Choroid plexus epithelial cell (primary cell): Measurements from ENCODE around the gene FHOD3.

Source experiments
- DNase-seq: peaks from one replicate; pipeline ENCODE4 v3.0.0-alpha.2; 2010; ENCODE audit warnings: low read depth
- H3K4me3 ChIP-seq: 2 replicates; pipeline ENCODE4 v1.5.1; 2011; ENCODE audit warnings: low read depth, mild to moderate bottlenecking, control low read depth, low read length, moderate library complexity
- TF ChIP-seq, protein P1 (sequence below): conservative IDR thresholded peaks from 2 replicates; pipeline ENCODE4 v1.5.1; 2011; ENCODE audit warnings: low read depth, mild to moderate bottlenecking, control low read depth, inconsistent platforms, low read length, moderate library complexity

The FHOD3 gene

DNA sequence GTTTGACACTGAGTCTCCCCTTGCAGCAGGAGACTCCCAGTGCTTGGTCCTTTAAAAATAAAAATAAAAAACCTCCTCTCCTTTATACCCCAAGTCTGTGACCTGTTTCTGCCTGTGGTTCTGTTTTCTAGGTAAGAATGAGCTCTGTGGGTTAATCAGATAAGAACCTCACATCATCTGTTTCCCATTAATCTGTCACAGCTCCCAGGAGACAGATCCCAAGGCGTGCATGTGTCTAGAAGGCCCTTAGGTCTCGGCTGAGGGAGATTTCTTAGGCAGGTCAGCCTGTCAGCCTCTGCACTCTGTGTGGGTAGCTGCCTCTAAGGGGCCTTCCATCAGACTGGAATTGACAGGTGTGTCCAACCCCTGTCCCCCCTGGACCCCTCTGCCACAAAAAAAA, 80.7 kb downstream of the FHOD3 start:
- no peak for DNase-seq
- no peak overlapping the region for H3K4me3 ChIP-seq
- TF ChIP-seq, protein P1, sequence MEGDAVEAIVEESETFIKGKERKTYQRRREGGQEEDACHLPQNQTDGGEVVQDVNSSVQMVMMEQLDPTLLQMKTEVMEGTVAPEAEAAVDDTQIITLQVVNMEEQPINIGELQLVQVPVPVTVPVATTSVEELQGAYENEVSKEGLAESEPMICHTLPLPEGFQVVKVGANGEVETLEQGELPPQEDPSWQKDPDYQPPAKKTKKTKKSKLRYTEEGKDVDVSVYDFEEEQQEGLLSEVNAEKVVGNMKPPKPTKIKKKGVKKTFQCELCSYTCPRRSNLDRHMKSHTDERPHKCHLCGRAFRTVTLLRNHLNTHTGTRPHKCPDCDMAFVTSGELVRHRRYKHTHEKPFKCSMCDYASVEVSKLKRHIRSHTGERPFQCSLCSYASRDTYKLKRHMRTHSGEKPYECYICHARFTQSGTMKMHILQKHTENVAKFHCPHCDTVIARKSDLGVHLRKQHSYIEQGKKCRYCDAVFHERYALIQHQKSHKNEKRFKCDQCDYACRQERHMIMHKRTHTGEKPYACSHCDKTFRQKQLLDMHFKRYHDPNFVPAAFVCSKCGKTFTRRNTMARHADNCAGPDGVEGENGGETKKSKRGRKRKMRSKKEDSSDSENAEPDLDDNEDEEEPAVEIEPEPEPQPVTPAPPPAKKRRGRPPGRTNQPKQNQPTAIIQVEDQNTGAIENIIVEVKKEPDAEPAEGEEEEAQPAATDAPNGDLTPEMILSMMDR: no peak

DNA sequence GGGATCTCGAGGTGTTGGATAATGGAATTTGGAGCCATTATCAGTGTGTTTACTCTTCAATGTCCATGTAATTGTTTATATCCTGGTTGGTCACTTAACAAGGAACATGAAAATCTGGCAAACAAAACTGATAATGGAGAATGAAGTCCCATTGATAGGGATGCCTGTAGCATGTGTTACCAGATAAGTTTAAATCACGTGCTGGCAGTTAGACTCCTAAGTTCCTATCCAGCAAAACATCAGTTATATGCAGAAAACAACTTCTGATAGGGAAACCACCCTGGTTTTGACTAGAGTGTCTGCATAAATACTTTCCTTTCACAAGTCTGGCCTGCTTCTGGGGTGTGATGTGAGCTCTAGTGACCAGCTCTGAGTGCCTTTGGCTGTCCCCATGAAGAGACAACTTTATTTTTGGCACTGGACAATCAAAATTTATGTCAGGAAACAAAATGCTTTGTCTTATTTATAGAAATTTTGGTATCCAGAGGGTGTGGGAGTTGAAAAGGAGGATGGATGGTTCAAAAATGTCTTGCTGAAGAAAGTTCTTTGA, 82.0 kb downstream of the FHOD3 start:
- no peak for DNase-seq
- TF ChIP-seq, protein P1: no peak
- no peak overlapping the region for H3K4me3 ChIP-seq

DNA sequence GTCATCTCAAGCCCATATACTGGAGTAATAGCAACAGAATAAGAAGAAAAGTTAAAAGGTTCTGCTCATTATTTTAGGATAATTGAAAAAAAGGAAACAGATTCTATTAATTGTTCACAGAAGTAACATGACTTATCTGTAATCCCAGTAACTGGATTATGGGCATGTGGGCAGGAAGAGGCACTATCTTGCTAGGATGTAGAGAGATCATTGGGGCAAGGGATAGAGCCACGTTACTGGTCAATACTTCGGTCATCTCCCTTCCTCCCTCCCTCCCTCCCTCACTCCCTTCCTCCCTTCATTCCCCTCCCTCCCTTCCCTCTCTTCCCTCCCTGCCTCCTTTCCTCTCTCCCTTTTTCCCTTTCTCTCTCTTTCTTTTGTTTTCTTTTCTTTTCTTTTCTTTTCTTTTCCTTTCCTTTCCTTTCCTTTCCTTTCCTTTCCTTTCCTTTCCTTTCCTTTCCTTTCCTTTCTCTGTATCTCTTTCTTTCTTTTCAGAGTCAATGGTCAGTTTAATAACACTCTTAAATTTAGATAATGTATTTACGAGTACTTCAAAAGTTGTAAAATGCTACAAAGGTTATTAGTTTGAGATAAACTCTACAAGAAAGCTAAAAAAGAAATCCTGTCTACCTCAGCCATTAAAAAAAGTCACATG, 82.8 kb downstream of the FHOD3 start:
- H3K4me3 ChIP-seq: no peak overlapping the region
- DNase-seq: no peak
- TF ChIP-seq, protein P1: no peak

DNA sequence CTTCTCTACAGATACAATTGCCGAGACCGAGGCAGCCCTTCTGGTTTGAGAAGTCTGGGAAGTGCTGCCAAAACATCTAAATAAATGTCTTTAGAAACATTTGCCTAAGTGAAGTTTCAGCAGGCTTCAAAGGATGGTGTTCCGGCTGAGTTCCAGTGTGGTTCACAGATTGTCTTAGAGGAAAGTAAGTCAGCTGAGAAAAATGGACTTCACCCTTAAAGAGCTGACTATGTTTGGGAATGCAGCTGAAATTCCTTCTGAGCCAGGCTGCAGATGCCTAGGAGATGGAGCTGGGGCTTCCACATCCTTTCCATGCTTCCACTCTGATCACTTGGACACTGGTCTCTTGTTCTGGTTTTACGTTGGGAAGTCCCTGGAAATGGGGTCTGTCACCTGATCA, 83.6 kb downstream of the FHOD3 start:
- TF ChIP-seq, protein P1: no peak
- no peak overlapping the region for H3K4me3 ChIP-seq
- no peak for DNase-seq

DNA sequence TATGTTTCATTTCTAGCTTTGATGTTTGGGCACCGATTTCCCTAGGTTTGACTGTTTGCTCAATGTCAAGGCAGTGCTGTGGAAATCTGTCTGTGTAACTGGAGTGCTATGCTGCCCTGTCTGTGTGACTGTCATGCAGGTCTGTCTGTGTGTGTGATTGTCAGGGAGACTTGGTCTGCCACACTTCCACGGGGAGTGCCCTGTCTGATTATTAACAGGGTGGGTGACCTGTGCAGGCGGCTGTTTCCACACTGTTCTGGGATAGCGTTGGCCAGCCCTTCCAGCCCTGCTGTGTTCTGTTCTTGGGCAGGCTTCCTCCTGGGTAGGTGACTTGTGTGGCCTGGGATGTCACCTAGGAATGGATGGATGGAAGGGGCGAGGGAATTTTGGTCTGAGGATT, 85.3 kb downstream of the FHOD3 start:
- no peak for DNase-seq
- no peak overlapping the region for H3K4me3 ChIP-seq
- TF ChIP-seq, protein P1: no peak

DNA sequence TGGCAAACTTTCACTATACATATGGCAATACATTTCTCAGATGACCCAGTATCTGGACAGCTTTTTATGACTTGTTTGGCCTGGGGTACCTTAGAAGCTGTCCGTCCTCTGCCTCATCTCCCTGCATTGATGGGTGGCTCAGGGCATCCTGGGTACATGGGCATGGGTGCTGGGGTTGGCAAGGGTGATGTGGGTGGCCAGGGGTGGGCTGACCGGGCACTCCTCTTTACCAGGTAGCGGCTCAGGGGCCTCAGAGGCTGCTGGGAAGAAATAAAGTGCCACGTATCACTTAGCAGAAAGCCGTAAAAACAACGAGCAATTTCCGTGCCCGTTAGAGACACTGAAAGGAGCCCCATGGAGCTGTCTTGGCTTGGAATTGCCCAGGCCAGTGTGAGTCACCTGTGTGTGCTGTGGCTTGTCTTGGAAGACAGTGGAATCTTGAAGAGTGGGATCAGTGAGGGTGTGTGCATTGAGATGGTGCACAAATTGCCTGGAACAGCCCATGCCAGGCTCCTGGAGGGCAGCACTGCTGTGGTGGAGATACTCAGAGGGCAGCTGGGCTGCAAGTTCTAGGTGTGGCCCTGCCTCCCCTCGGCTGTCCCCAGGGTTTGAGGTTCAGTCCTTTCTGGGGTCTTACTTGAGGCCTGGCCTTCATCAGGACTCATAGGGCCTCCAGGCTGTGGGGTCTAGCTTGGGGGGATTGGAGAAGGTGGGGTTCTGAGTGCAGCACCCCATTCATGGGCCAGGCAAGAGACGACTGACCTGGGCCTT, 88.8 kb downstream of the FHOD3 start:
- H3K4me3 ChIP-seq: no peak overlapping the region
- DNase-seq: no peak
- TF ChIP-seq, protein P1: no peak

DNA sequence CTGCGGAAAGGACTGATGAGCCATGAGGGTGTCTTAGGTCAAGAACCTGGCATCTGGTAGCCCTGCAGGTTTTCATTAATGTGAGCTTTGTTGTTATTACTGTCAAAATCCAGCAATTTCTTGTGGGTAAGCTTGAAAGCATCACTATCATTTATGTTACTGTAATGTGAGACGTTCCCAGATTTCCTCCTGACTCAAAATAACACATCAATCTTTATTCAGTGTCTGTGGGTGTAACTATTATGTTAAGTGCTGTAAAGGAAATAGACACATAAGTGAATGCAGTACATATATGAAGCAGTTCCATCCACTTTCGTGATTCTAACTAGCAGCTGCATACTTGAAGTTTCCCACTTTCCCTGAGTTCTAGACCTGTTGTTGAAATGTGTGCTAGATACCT, 89.8 kb downstream of the FHOD3 start:
- no peak for DNase-seq
- TF ChIP-seq, protein P1: no peak
- no peak overlapping the region for H3K4me3 ChIP-seq
